Type B pancreatic cell (in vitro differentiated cells): Measurements from ENCODE around the gene FNBP1. TPM values are rescaled to one million over a fixed set of nuclear protein-coding genes. Genes with fewer than 3 reads are reported as not detected.

ENCODE experiments used
- DNase-seq: peaks from one replicate; pipeline ENCODE4 v3.0.0; 2021; ENCODE audit warnings: mixed read lengths; ENCODE audit not compliant: unreplicated experiment; ENCODE audit errors: extremely low spot score
- H3K27ac Mint-ChIP-seq: 2 replicates; pipeline ENCODE4 v1.8.0; 2021; ENCODE audit warnings: mild to moderate bottlenecking, mixed read lengths
- H3K27me3 Mint-ChIP-seq: 2 replicates; pipeline ENCODE4 v1.8.0; 2021; ENCODE audit warnings: mixed read lengths
- H3K36me3 Mint-ChIP-seq: 2 replicates; pipeline ENCODE4 v1.8.0; 2021; ENCODE audit warnings: mixed read lengths
- H3K4me1 Mint-ChIP-seq: one replicate; pipeline ENCODE4 v1.8.0; 2021; ENCODE audit warnings: mixed read lengths; ENCODE audit not compliant: unreplicated experiment
- H3K4me3 Mint-ChIP-seq: 2 replicates; pipeline ENCODE4 v1.8.0; 2021; ENCODE audit warnings: mild to moderate bottlenecking, mixed read lengths
- H3K9me3 Mint-ChIP-seq: 2 replicates; pipeline ENCODE4 v1.8.0; 2021; ENCODE audit warnings: mixed read lengths
- CTCF ChIP-seq: fragments of 200-600 bp; sonication (generic); conservative IDR thresholded peaks from 2 replicates; pipeline ENCODE4 v1.5.0; 2021; ENCODE audit warnings: antibody characterized with exemption, mild to moderate bottlenecking
- total RNA-seq: library from RNA; stranded (reverse); gene quantifications from 2 replicates; pipeline ENCODE4 v1.2.1, GENCODE V29; 2021; ENCODE audit warnings: low replicate concordance

The FNBP1 gene
- total RNA-seq, 1 donor from 2014 or later, result 38.6 TPM

- Mint-ChIP-seq H3K9me3 (no peaks in the 10 kb centered on the region), H3K4me3 (no peak overlapping the region), H3K4me1 (peaks cover 49% of the 10 kb centered on the region), H3K36me3 (peaks cover 14% of the 10 kb centered on the region), H3K27ac (peak overlapping the region; percentile 61), H3K27me3 (no peaks in the 10 kb centered on the region)
- no peak for DNase-seq
- TF ChIP-seq CTCF, result no peak
Measured at GRCh38 chr9:129889122-129889940, 153.7 kb downstream of the FNBP1 start.

DNA sequence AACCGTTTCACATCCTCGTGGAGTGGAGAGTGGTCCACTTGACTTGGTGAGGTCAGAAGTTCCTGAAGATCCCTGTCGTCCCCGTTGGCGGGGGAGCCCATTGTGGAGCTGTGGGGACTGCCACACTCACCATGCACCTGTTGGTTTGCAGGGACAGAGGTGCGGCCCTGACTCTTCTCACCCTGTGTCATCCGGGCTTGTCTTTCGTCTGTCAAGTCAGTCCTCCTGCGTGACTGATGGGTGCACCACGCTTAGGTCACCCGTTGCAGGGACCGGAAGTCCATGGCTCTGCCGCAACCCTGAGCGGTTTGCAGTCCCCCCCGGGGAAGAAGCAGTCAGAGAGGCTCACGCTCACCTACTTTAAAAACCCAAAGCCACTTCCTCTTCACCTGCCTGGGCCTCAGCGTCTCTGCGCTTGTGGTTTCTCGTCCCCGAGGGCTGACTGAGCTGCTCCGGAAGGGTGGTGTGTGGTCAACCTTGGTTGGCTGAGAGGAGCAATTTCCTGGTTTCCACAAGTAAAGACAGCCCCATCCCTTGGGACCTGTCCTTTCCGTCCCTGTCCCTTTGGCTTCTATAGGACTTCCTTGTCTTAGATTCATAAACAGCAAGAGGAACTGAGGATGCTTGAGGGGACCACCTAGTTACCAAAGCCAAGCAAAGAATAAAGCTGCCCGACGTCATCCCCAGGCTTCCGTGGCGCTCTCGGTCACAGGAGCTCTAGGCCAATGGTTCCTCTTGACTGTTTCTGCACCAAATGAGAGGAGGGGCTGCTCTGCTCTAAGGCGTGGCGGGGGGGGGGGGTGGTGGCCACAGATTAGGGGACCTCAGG, 154.5 kb downstream of the FNBP1 start:
- H3K27ac Mint-ChIP-seq, result peak overlapping the region; percentile 90
- no peaks in the 10 kb centered on the region for H3K27me3 Mint-ChIP-seq
- no peak for DNase-seq
- TF ChIP-seq CTCF, result no peak
- peaks cover 10% of the 10 kb centered on the region for H3K36me3 Mint-ChIP-seq
- peaks cover 54% of the 10 kb centered on the region for H3K4me1 Mint-ChIP-seq
- H3K4me3 Mint-ChIP-seq, result peak overlapping the region; percentile 67
- no peaks in the 10 kb centered on the region for H3K9me3 Mint-ChIP-seq

GRCh38 chr9:129887334-129888292, 155.4 kb downstream of the FNBP1 start:
- Mint-ChIP-seq H3K36me3 (peaks cover 10% of the 10 kb centered on the region), H3K4me1 (peaks cover 54% of the 10 kb centered on the region), H3K27me3 (no peaks in the 10 kb centered on the region), H3K9me3 (no peaks in the 10 kb centered on the region), H3K4me3 (peak overlapping the region; percentile 46), H3K27ac (peak overlapping the region; percentile 90)
- no peak for DNase-seq
- TF ChIP-seq CTCF, result no peak

GRCh38 chr9:129886226-129887174, 156.5 kb downstream of the FNBP1 start:
- DNase-seq, result no peak
- Mint-ChIP-seq H3K9me3 (no peaks in the 10 kb centered on the region), H3K27ac (peak overlapping the region; percentile 90), H3K36me3 (peaks cover 10% of the 10 kb centered on the region), H3K4me3 (peak overlapping the region; percentile 46), H3K27me3 (no peaks in the 10 kb centered on the region), H3K4me1 (peaks cover 44% of the 10 kb centered on the region)
- no peak for TF ChIP-seq CTCF
